Mucosa of gallbladder (tissue), 1 donor: ENCODE measurements around the gene FAM107A. TPM values are rescaled to one million over a fixed set of nuclear protein-coding genes. Genes with fewer than 3 reads are reported as not detected.
A peak's percentile ranks its signal among the peaks of the same experiment; 100 is the strongest.
"Not testable (repeated sequence)": the region's sequence is repeated elsewhere in the genome, so short reads cannot be mapped to it uniquely, and the experiment has no call there.

Experiments used
- DNase-seq: peaks from one replicate; pipeline ENCODE4 v3.0.0-alpha.2; 2020; ENCODE audit warnings: low spot score
- total RNA-seq: library from RNA; stranded (reverse); gene quantifications from one replicate; pipeline ENCODE4 v1.2.1, GENCODE V29; 2021
- donor health status: DM: no; HTN: no; CAD: no.

Gene FAM107A
- total RNA-seq, 1 donor from 2014 or later: 6.4 TPM

GRCh38 chr3:58536501-58537411 is 40.4 kb downstream of the FAM107A start, which contains the start of gene ACOX2:
Gene ACOX2 (minus strand): TSS chr3:58537190. CDS start chr3:58535106, 2,084 bp downstream.
- peak; percentile 56 for DNase-seq

- DNase-seq: peak; percentile 69
Measured at GRCh38 chr3:58535531-58536500, 41.4 kb downstream of the FAM107A start.

GRCh38 chr3:58534592-58535494 is 42.3 kb downstream of the FAM107A start:
- DNase-seq: no peak

- DNase-seq: peak; percentile 73
Measured at GRCh38 chr3:58532794-58533220, 44.4 kb downstream of the FAM107A start.

GRCh38 chr3:58531956-58532355 is 45.2 kb downstream of the FAM107A start:
- DNase-seq: no peak

- DNase-seq: no peak
Measured at GRCh38 chr3:58531555-58531954, 45.6 kb downstream of the FAM107A start.

- DNase-seq: no peak
Measured at GRCh38 chr3:58530354-58530865, 46.8 kb downstream of the FAM107A start.

GRCh38 chr3:58529516-58530353 is 47.5 kb downstream of the FAM107A start:
- DNase-seq: no peak

GRCh38 chr3:58528629-58529028 is 48.6 kb downstream of the FAM107A start:
- peak; percentile 73 for DNase-seq

- DNase-seq: not testable (repeated sequence)
Measured at GRCh38 chr3:58527440-58527839, 49.8 kb downstream of the FAM107A start.

GRCh38 chr3:58526515-58526957 is 50.7 kb downstream of the FAM107A start:
- DNase-seq: no peak

GRCh38 chr3:58524326-58524888 is 52.8 kb downstream of the FAM107A start:
- no peak for DNase-seq

- no peak for DNase-seq
Measured at GRCh38 chr3:58522759-58523425, 54.3 kb downstream of the FAM107A start.

- DNase-seq: no peak
Measured at GRCh38 chr3:58521917-58522631, 55.1 kb downstream of the FAM107A start.

GRCh38 chr3:58521336-58521670 is 55.9 kb downstream of the FAM107A start:
- no peak for DNase-seq

GRCh38 chr3:58520403-58521335 is 56.5 kb downstream of the FAM107A start:
- no peak for DNase-seq
